ENCODE results near the gene RTF2.

Gene RTF2, protein sequence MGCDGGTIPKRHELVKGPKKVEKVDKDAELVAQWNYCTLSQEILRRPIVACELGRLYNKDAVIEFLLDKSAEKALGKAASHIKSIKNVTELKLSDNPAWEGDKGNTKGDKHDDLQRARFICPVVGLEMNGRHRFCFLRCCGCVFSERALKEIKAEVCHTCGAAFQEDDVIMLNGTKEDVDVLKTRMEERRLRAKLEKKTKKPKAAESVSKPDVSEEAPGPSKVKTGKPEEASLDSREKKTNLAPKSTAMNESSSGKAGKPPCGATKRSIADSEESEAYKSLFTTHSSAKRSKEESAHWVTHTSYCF

GRCh38 chr20:56468316-56469076, at the start of gene RTF2:
Gene RTF2 (plus strand): TSS chr20:56468627. CDS start chr20:56468698, 71 bp downstream.
- TF ChIP-seq RAD21 (IDR thresholded peaks at IDR 0.05; ENCODE audit: low read depth) (no peak), MAX (IDR thresholded peaks at IDR 0.05) (peak; percentile 72), TAF1 (IDR thresholded peaks at IDR 0.05; ENCODE audit: low read depth) (peak; percentile 64; the same call in 1 of the 2 replicates), CREB1 (IDR thresholded peaks at IDR 0.05; ENCODE audit: low read depth) (peak; percentile 97), EGR1 (IDR thresholded peaks at IDR 0.05) (peak; percentile 100), CEBPB (IDR thresholded peaks at IDR 0.05) (no peak), EP300 (IDR thresholded peaks at IDR 0.05; ENCODE audit: borderline replicate concordance) (no peak), YY1 (IDR thresholded peaks at IDR 0.05; ENCODE audit: low read depth) (no peak), ZBTB7A (IDR thresholded peaks at IDR 0.05; ENCODE audit: low read depth) (no peak), REST (IDR thresholded peaks at IDR 0.05; ENCODE audit: low read depth) (no peak), USF1 (IDR thresholded peaks at IDR 0.05) (no peak), TCF12 (IDR thresholded peaks at IDR 0.05; ENCODE audit: low read depth) (peak; percentile 62; the same call in 1 of the 2 replicates), TEAD4 (IDR thresholded peaks at IDR 0.05) (peak; percentile 46), FOXM1 (IDR thresholded peaks at IDR 0.05; ENCODE audit: borderline replicate concordance, low read depth) (peak; percentile 46; the same call in 1 of the 2 replicates), NFIC (IDR thresholded peaks at IDR 0.05) (no peak)

DNA sequence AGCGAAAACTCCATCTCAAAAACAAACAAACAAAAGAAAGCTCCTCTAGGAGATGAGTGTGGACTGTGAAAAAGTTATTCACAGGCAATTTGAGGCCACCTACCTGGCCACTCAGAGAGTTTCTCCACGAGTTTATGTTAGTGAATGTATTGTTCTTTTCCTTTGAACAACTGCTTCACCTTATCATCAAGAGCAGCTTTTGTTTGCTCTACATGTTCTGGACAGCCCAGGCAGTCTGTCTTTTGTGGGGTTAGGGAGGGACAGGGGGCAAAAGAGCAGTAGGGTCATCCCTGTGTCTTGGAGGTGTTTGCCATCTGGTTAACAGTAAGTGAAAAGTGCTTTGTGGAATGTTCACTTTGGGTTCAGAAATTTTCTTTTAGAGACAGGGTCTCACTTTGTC, 48.4 kb upstream of the RTF2 start:
- TF ChIP-seq TEAD4 (IDR thresholded peaks at IDR 0.05) (no peak), ZBTB7A (IDR thresholded peaks at IDR 0.05; ENCODE audit: low read depth) (no peak), MAX (IDR thresholded peaks at IDR 0.05) (no peak), FOXM1 (IDR thresholded peaks at IDR 0.05; ENCODE audit: borderline replicate concordance, low read depth) (no peak), USF1 (IDR thresholded peaks at IDR 0.05) (no peak), NFIC (IDR thresholded peaks at IDR 0.05) (no peak), CEBPB (IDR thresholded peaks at IDR 0.05) (no peak), RAD21 (IDR thresholded peaks at IDR 0.05; ENCODE audit: low read depth) (no peak), EP300 (IDR thresholded peaks at IDR 0.05; ENCODE audit: borderline replicate concordance) (no peak), EGR1 (IDR thresholded peaks at IDR 0.05) (no peak), REST (IDR thresholded peaks at IDR 0.05; ENCODE audit: low read depth) (no peak), YY1 (IDR thresholded peaks at IDR 0.05; ENCODE audit: low read depth) (no peak), CREB1 (IDR thresholded peaks at IDR 0.05; ENCODE audit: low read depth) (no peak), TCF12 (IDR thresholded peaks at IDR 0.05; ENCODE audit: low read depth) (no peak), TAF1 (IDR thresholded peaks at IDR 0.05; ENCODE audit: low read depth) (no peak)

DNA sequence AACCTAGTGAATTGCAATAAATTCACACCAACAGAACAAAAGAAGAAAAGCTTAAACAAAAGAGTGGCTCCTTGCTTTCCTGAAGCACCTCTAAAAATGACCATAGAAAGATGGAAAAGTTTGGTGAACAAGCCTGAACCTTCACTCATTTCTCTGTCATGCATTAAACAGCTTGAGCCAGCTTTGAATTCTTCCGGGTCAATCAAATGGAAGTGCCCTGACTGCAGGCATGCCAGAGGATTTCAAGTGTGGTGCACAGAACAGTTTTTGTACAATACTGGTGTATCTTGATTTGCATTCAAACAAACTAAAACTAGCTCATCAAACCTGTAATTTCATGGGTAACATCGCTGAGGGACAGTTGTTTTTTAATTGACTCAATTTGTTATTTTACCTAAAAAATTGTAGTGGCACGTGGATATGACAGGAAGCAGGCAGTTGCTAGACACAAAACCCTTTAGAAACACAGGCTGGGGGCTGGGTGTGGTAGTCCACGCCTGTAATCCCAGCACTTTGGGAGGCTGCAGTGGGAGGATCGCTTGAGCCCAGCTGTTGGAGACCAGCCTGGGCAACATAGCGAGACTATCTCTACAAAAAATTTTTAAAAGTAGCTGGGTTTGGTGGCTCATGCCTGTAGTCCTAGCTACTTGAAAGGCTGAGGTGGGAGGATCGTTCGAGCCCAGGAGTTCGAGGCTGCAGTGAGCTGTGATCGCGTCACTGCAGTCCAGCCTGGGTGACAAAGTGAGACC, 47.3 kb upstream of the RTF2 start:
- TF ChIP-seq MAX (IDR thresholded peaks at IDR 0.05) (no peak), USF1 (IDR thresholded peaks at IDR 0.05) (no peak)

GRCh38 chr20:56422076-56422823, 46.2 kb upstream of the RTF2 start:
- TF ChIP-seq TAF1 (IDR thresholded peaks at IDR 0.05; ENCODE audit: low read depth) (no peak), TCF12 (IDR thresholded peaks at IDR 0.05; ENCODE audit: low read depth) (no peak), FOXM1 (IDR thresholded peaks at IDR 0.05; ENCODE audit: borderline replicate concordance, low read depth) (no peak), MAX (IDR thresholded peaks at IDR 0.05) (no peak), EGR1 (IDR thresholded peaks at IDR 0.05) (no peak), ZBTB7A (IDR thresholded peaks at IDR 0.05; ENCODE audit: low read depth) (no peak), NFIC (IDR thresholded peaks at IDR 0.05) (no peak)

Measured in Ishikawa (cell line).